ENCODE results near the gene PDZRN4.

Gene PDZRN4

DNA sequence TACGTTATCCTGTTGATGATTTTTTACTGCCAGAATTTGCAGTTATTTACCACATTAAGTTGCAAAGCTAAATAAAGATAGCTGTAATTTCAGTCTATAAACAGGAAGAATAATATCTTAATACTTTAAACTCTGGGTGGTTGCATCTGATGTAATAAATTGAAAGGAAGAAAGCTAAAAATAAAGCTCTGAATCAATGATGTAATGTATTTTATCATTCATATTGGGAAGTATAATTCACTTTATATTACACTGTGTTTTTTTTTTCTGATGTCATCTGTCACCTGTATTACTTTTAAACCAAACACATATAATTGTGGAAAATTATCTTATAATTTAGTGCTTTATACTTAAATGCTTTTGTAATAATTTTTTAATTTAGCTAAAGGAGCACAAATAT lies 37.1 kb downstream of the PDZRN4 start:
- Histone ChIP-seq H3K27me3 (ENCODE audit: insufficient read depth, poor library complexity, severe bottlenecking) (no peaks in the 10 kb centered on the region), H3K27ac (replicated peaks) (no peak overlapping the region), H3K4me3 (replicated peaks; ENCODE audit: insufficient read depth, low read length) (no peak overlapping the region)
- TF ChIP-seq SPI1 (IDR thresholded peaks at IDR 0.05; ENCODE audit: borderline replicate concordance, low read depth) (no peak), POLR2AphosphoS5 (IDR thresholded peaks at IDR 0.05; ENCODE audit: low read depth) (no peak), GABPA (IDR thresholded peaks at IDR 0.05; ENCODE audit: low read depth) (no peak)
- TF ChIP-seq, protein P1, sequence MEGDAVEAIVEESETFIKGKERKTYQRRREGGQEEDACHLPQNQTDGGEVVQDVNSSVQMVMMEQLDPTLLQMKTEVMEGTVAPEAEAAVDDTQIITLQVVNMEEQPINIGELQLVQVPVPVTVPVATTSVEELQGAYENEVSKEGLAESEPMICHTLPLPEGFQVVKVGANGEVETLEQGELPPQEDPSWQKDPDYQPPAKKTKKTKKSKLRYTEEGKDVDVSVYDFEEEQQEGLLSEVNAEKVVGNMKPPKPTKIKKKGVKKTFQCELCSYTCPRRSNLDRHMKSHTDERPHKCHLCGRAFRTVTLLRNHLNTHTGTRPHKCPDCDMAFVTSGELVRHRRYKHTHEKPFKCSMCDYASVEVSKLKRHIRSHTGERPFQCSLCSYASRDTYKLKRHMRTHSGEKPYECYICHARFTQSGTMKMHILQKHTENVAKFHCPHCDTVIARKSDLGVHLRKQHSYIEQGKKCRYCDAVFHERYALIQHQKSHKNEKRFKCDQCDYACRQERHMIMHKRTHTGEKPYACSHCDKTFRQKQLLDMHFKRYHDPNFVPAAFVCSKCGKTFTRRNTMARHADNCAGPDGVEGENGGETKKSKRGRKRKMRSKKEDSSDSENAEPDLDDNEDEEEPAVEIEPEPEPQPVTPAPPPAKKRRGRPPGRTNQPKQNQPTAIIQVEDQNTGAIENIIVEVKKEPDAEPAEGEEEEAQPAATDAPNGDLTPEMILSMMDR (IDR thresholded peaks at IDR 0.05; ENCODE audit: insufficient read depth, low read length): no peak
- TF ChIP-seq, protein P2, sequence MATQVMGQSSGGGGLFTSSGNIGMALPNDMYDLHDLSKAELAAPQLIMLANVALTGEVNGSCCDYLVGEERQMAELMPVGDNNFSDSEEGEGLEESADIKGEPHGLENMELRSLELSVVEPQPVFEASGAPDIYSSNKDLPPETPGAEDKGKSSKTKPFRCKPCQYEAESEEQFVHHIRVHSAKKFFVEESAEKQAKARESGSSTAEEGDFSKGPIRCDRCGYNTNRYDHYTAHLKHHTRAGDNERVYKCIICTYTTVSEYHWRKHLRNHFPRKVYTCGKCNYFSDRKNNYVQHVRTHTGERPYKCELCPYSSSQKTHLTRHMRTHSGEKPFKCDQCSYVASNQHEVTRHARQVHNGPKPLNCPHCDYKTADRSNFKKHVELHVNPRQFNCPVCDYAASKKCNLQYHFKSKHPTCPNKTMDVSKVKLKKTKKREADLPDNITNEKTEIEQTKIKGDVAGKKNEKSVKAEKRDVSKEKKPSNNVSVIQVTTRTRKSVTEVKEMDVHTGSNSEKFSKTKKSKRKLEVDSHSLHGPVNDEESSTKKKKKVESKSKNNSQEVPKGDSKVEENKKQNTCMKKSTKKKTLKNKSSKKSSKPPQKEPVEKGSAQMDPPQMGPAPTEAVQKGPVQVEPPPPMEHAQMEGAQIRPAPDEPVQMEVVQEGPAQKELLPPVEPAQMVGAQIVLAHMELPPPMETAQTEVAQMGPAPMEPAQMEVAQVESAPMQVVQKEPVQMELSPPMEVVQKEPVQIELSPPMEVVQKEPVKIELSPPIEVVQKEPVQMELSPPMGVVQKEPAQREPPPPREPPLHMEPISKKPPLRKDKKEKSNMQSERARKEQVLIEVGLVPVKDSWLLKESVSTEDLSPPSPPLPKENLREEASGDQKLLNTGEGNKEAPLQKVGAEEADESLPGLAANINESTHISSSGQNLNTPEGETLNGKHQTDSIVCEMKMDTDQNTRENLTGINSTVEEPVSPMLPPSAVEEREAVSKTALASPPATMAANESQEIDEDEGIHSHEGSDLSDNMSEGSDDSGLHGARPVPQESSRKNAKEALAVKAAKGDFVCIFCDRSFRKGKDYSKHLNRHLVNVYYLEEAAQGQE (IDR thresholded peaks at IDR 0.05; ENCODE audit: insufficient replicate concordance, low read depth): no peak
- DNase-seq (ENCODE audit: low read depth in 1 of 2, low spot score in 1 of 2): no peak

DNA sequence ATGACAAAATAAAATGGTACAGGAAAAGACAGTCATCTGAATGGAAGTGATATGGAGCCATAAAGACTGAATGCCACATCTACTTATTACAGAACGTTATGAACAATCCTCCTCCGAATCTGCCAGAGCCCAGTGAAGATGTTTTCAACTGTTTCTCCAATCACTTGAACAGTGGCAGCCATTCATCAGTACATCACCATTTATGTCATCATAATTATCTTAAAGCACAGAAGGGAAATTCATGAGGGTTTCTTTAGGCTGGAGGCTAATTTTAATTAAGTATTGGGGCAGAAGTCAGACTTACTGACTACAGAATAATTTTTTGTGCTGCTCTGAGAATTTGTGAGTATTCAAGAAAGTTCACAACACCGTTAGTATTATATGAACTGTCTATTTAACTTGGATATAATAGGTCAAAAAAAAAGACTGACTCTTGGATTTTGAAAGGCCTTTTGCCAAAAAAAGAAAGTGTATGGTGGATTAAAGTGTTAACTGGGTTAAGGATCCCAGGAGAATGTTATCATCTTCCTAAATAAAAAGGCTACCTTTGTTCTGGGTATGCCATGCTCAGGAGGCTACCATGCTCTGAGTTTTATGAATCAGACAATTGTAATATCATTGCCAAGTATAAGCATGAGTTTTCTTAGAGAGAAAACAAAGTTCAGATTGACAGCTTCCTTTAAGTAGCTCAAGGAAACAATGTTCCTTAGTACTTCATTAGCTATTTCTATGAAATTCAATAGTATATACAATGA lies 40.1 kb downstream of the PDZRN4 start:
- Histone ChIP-seq H3K27ac (replicated peaks) (no peak overlapping the region), H3K4me3 (replicated peaks; ENCODE audit: insufficient read depth, low read length) (no peak overlapping the region)
- DNase-seq (ENCODE audit: low read depth in 1 of 2, low spot score in 1 of 2): no peak

DNA sequence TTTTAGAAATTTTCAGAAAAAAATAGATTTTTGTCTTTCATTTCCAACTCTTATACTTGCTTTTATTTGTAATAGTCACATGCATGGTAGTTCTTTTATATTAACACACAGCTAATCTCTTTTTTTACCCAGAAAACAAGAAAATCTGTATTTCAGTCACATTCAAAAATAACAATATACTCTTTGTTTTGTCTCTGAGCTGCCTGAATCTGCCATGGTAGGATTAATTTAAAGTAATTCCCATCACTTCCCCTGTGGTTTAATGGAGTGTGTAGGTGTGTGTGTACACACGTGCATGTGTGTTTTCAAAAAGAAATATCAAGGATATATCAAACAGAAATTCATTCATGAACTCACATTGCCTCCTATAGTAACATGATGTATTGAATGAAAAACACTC lies 42.6 kb downstream of the PDZRN4 start:
- H3K27ac ChIP-seq (replicated peaks): no peak overlapping the region
- H3K27me3 ChIP-seq (ENCODE audit: insufficient read depth, poor library complexity, severe bottlenecking): no peaks in the 10 kb centered on the region
- H3K4me3 ChIP-seq (replicated peaks; ENCODE audit: insufficient read depth, low read length): no peak overlapping the region
- no peak for TF ChIP-seq SPI1 (IDR thresholded peaks at IDR 0.05; ENCODE audit: borderline replicate concordance, low read depth)
- no peak for TF ChIP-seq POLR2AphosphoS5 (IDR thresholded peaks at IDR 0.05; ENCODE audit: low read depth)
- TF ChIP-seq, protein P1 (IDR thresholded peaks at IDR 0.05; ENCODE audit: insufficient read depth, low read length): no peak
- TF ChIP-seq GABPA (IDR thresholded peaks at IDR 0.05; ENCODE audit: low read depth): no peak
- TF ChIP-seq, protein P2 (IDR thresholded peaks at IDR 0.05; ENCODE audit: insufficient replicate concordance, low read depth): no peak
- no peak for DNase-seq (ENCODE audit: low read depth in 1 of 2, low spot score in 1 of 2)

More for the DNA sequence above, 40.1 kb downstream of the PDZRN4 start:
- TF ChIP-seq SPI1 (IDR thresholded peaks at IDR 0.05; ENCODE audit: borderline replicate concordance, low read depth) (no peak), GABPA (IDR thresholded peaks at IDR 0.05; ENCODE audit: low read depth) (no peak), POLR2AphosphoS5 (IDR thresholded peaks at IDR 0.05; ENCODE audit: low read depth) (no peak)
- TF ChIP-seq, protein P2 (IDR thresholded peaks at IDR 0.05; ENCODE audit: insufficient replicate concordance, low read depth): no peak
- TF ChIP-seq, protein P1 (IDR thresholded peaks at IDR 0.05; ENCODE audit: insufficient read depth, low read length): no peak
- no peaks in the 10 kb centered on the region for H3K27me3 ChIP-seq (ENCODE audit: insufficient read depth, poor library complexity, severe bottlenecking)
